Cerebellar cortex (tissue), 1 donor: ENCODE measurements around the gene PSMF1.

ENCODE experiments used
- DNase-seq: peaks from one replicate; pipeline ENCODE4 v3.0.0-alpha.2; 2015; ENCODE audit warnings: low spot score

Gene PSMF1

DNA sequence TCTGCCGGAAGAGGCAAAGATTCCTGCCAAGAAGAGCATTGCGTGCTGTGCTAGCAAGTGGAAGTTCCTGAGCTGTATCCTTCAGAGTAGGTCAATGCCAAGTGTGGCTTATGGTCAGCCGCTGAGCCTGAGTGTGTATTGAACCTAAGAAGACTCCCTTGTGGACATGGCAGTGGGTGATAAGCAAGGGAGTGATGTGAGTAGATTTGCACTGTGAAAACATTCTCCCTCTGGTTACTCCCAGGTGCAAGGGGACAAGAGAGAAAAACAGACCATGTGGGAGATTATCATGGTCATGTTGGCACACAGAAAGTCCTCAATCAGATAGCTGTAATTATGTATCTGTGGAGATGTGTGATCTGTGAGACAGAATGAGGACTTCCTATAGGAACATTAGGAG lies 72.4 kb downstream of the PSMF1 start:
- DNase-seq = no peak

DNA sequence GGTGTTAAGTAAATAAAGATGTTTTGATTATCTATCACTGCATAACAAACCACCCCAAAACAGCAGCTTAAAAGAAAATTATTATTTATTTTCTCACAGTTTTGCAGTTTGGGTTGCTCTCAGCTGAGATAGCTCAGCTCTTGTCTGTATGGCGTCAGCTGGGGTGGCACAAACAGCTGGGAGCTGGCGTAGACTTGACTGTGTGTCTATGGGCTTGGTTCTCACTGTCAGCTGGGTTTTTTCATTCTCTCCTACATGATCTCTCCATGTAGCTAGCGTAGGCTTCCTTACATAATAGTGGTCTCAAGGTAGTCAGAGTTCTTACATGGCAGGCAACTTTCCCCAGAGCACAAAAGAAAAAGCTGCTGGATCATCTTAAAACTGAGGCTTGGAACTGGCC lies 72.9 kb downstream of the PSMF1 start:
- no peak for DNase-seq

- no peak for DNase-seq
These were observed 76.8 kb downstream of the PSMF1 start for GRCh38 chr20:1195226-1195625.

DNA sequence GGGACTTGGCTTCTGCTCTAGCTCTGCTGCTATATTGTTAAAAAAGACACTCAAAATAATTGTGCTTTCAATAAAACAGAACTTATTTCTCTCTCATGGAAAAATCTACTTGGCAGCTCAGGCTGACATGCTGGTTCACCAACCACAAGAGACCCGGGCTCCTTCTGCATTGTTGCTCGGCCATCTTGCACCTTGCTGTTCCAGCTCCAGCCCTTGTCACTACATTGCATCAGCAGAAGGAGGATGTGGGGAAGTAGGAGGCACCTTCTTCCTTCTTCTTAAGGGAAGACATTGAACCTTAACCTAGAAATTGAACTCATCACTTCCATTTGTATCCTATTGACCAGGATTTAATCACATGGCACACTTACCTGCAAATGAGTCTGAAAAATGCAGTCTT lies 78.2 kb downstream of the PSMF1 start:
- DNase-seq = no peak

- DNase-seq = no peak
These were observed 79.4 kb downstream of the PSMF1 start for GRCh38 chr20:1197801-1198200.

- DNase-seq = no peak
These were observed 80.3 kb downstream of the PSMF1 start for GRCh38 chr20:1198751-1199150.

DNA sequence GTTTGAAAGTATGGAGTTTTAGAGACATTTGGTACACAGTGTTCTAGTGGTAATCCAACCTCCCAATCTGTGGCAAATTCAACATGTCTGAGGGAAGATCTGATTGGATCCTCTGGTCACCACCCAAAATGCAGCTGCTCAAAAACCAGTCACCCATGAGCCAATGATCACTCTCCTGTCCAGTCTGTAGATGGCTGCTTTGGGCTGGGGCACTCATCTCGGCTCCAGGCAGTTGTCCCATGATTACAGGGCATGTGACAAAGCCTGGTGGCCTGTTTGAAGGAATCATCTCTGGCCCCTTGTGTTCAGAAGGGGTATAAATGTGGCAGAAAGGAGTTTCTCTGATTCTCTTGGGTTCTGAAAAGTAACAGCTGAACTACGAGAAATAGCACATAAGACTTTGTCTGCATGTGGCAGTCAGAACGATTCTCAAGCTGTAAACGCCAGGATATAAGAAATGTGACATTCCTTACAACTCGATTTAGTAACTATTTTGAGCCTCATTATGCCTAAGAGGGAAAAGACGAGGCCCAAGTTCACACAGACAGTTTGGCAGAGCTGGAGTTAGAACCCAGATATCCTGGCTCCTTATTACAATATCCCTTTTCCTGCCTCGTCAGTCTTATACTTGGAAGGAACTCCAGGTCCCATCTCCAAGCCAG lies 80.9 kb downstream of the PSMF1 start:
- no peak for DNase-seq

DNA sequence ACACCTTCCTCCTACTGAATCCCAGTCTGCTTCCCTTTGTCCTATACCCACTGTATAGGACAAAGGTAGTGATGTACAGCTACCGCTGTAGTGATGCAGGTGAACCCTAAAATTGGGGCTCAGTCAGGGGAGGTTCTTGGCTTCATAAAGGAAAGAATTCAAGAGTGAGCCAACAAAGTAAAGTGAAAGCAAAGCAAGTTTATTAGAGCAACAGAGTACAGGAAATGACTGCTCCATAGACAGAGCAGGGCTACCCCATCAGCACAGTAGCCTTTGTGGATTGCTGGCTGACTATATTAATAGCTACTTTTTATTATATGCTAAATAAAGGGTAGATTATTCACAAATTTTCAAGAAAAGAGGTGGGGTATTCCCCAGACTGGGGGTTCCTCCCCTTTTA lies 81.6 kb downstream of the PSMF1 start:
- no peak for DNase-seq

- DNase-seq = no peak
These were observed 84.5 kb downstream of the PSMF1 start, which contains the start of gene C20orf202 for GRCh38 chr20:1202762-1203504. TSS of gene C20orf202 (plus strand) at chr20:1203454. CDS start at chr20:1203586, 132 bp downstream.

GRCh38 chr20:1203630-1204029 lies 85.2 kb downstream of the PSMF1 start:
- no peak for DNase-seq

GRCh38 chr20:1204113-1204512 lies 85.7 kb downstream of the PSMF1 start:
- no peak for DNase-seq

- DNase-seq = no peak
These were observed 86.2 kb downstream of the PSMF1 start for GRCh38 chr20:1204576-1204975.

DNA sequence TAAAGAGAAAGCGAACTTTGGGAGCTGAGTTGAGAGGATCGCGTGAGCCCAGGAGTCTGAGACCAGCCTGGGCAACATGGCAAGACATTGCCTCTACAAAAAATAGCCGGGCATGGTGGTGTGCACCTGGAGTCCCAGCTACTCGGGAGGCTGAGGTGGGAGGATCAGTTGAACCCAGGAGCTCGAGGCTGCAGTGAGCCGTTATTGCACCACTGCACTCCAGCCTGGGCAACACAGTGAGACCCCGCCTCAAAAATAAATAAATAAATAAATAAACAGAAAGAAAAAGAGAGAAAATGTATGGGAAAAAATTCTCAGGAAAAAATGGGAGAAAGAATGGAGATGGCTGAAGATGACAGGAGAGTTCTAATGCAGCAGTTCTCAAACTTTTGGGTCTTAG lies 87.4 kb downstream of the PSMF1 start:
- no peak for DNase-seq

- no peak for DNase-seq
These were observed 88.2 kb downstream of the PSMF1 start for GRCh38 chr20:1206366-1207148.

DNA sequence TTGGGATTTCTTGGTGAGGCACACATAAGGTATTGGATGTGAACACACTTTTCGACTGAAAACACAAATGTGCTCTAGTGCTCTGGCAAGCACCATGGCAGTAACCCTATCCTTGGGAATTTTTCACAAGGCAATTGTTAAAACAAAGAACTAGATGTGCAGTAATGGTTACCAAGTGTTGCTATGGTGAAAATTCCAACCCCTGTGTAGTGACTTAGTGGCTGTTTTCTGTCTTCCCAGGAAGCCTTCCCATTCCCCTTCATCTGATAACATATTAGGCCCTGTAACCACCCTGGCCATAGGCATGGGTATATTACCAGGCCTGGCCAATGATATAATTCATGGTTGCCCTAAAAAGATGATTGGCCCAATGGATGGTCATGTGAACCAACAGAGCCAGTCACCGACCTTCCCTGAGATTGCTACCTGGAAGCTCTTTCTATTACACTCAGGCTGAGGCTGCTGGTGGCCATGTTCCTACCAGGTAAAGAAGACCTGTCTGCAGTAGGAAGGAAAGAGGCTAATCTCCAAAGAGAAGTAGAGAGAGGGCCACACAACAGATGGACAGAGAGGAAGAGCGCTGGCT lies 89.0 kb downstream of the PSMF1 start:
- DNase-seq = no peak

DNA sequence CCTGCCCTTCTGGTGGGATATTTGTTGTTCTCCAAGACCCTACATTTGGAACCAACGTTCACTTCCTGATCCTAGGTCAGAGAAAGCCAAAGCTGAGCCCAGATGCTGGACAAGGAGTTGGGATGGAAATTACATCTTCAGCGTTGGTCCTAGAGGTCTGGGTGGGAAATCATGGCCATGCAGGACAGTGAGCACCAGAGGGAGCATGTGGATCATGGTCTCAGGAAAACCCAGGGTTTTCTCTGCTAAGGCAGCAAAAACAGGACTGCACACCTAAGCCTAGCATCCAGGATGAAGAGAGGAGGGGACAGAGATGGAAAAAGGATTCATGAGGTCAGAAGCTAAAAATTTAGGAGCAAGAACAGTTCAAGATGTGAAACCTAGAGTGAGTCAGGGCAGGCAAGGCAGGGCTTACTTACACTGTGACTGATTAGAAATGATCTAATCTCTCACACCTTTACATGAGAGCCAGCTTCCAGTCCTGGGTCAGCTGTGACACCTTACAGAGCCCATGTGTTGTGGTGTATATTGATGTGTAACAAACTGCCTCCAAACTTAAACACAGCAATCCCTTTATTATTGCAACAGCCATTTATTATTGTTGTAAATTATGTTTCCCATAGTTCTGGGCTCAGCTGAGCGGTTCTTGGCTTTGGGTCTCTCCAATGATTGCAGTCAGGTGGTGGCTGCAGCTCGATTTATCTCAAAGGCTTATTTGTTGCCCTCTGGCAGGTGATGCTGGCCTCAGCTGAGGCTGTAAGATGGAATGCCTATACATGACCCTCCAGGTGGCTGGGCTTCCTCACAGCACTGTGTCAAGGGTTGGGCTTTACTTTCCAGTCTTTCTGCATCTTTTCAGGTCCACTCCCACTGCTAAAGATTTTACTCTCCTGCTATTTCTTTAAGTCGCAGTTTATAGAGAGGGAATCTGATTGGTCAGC lies 91.3 kb downstream of the PSMF1 start:
- DNase-seq = peak; percentile 23

GRCh38 chr20:1210501-1210900 lies 92.1 kb downstream of the PSMF1 start:
- DNase-seq = no peak

DNA sequence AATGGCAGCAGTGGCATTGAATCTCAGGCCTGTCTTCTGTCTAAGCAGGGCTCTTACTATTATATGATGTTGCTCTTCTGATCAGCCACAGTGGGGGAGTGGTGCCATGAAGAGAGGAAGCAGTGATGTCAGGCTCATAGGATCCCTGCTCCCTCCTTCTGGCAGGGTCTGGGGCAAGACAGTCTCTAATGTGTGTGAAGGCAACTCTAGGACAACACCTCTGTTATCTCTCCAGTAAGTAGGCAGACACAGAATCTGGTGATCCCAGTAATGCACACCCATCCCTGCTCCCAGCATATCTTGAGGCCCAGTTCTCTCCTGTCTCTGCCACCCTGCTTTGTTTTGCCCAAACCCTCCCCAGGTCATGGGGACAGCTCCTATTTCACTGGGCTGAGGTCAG lies 93.6 kb downstream of the PSMF1 start:
- DNase-seq = no peak

DNA sequence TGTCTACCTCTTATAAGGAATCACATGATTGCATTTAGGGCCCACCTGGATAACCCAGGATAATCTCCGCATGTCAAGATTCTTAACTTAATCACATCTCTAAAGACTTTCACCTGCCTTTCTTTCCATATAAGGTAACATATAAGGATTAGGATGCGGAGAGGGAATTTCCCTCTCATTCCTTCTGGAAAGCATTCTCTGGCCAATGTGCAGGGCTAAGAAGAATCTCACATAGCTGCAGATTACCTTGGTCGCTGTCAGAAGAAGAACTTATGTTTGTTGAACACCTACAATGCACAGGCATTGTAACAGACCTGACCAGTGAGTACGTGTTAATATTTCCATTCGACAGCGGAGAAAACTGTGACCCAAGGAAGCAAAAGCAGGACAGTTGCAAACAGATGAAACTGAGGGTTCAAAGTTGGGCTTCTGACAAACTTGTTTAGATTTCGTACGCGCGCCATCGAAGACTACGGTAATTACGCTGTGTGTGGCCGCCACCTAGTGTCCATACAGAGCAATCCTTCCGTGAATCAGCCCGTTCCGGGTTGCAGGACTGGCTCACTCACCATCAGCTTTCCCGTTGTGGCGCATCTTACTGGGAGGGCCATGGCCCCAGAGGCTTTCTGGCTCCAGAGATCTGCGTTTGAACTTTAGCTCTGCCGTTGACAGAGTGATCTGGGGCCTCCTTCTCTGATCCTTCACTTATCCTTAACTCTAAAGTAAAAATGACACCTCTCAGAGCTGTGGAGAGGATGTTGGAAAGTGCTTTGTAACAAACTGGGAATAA lies 94.4 kb downstream of the PSMF1 start:
- DNase-seq = peak; percentile 72

GRCh38 chr20:1214838-1215261 lies 96.4 kb downstream of the PSMF1 start:
- no peak for DNase-seq
